Right atrium auricular region (tissue), 2 donors: Measurements from ENCODE around the gene CEP72. TPM values are rescaled to one million over a fixed set of nuclear protein-coding genes. Genes with fewer than 3 reads are reported as not detected.
"Not testable (repeated sequence)": the region's sequence is repeated elsewhere in the genome, so short reads cannot be mapped to it uniquely, and the experiment has no call there.

ENCODE experiments used
- DNase-seq: peaks from one replicate; pipeline ENCODE4 v3.0.0-alpha.2; 2019; ENCODE audit warnings: low spot score
- H3K27ac ChIP-seq, 2 donors: fragments of 200-600 bp; sonication (generic); 1 replicate in 1 of 2; 2 replicates in 1 of 2; pipeline ENCODE4 v1.5.1; 2016 to 2019
- H3K27me3 ChIP-seq, 2 donors: fragments of 200-600 bp; sonication (generic); one replicate each; pipeline versions ENCODE4 v1.5.1 to v1.6.0; 2017 to 2019
- H3K36me3 ChIP-seq: fragments of 200-600 bp; sonication (generic); one replicate; pipeline ENCODE4 v1.5.1; 2016
- H3K4me1 ChIP-seq, 2 donors: fragments of 200-600 bp; sonication (generic); one replicate each; pipeline versions ENCODE4 v1.5.1 to v1.6.0; 2017 to 2019
- H3K4me3 ChIP-seq, 2 donors: fragments of 200-600 bp; sonication (generic); 1 replicate in 1 of 2; 2 replicates in 1 of 2; pipeline ENCODE4 v1.5.1; 2017 to 2019; ENCODE audit warnings: mild to moderate bottlenecking in 1 of 2, moderate library complexity in 1 of 2
- H3K9me3 ChIP-seq, 2 donors: fragments of 200-600 bp; sonication (generic); one replicate each; pipeline ENCODE4 v1.5.1; 2019
- total RNA-seq, 2 donors: library from RNA; depleted of rRNA; stranded (reverse); fragments of >200 nt; gene quantifications; one replicate each; pipeline ENCODE4 v1.1.0, GENCODE V29; 2016
- TF ChIP-seq, protein P1 (sequence below), 2 donors: fragments of 200-600 bp; sonication (generic); IDR thresholded peaks; one replicate each; pipeline ENCODE4 v1.5.1; 2019; ENCODE audit warnings: antibody characterized with exemption in 2 of 2

Gene CEP72
- total RNA-seq, 2 donors from 2014 or later, result 0.41 to 1.0 TPM

DNA sequence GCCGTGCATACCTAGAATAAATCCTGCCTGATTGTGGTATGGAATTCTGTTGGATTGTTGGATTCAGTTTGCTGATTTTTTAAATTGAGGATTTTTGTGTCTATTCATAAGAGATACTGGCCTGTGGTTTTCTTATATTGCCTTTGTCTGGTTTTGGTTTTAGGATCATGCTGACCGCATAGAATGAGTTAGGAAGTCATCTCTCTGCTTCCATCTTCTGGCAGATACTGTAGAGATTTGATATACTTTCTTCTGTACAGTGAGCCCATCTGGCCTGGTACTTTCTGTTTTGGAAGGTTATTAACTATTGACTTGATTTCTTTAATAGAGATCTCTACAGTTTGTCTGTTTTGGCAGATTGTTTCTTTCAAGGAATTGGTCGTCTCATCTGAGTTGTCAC lies 14.7 kb downstream of the CEP72 start:
- TF ChIP-seq, protein P1, sequence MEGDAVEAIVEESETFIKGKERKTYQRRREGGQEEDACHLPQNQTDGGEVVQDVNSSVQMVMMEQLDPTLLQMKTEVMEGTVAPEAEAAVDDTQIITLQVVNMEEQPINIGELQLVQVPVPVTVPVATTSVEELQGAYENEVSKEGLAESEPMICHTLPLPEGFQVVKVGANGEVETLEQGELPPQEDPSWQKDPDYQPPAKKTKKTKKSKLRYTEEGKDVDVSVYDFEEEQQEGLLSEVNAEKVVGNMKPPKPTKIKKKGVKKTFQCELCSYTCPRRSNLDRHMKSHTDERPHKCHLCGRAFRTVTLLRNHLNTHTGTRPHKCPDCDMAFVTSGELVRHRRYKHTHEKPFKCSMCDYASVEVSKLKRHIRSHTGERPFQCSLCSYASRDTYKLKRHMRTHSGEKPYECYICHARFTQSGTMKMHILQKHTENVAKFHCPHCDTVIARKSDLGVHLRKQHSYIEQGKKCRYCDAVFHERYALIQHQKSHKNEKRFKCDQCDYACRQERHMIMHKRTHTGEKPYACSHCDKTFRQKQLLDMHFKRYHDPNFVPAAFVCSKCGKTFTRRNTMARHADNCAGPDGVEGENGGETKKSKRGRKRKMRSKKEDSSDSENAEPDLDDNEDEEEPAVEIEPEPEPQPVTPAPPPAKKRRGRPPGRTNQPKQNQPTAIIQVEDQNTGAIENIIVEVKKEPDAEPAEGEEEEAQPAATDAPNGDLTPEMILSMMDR (IDR thresholded peaks at IDR 0.05), result no peak
- no peak for DNase-seq
- H3K4me3 ChIP-seq, result no peak overlapping the region
- no peaks in the 10 kb centered on the region for H3K9me3 ChIP-seq
- H3K4me1 ChIP-seq, result no peaks in the 10 kb centered on the region
- H3K27me3 ChIP-seq, result no peaks in the 10 kb centered on the region
- H3K27ac ChIP-seq, result no peak overlapping the region
- no peaks in the 10 kb centered on the region for H3K36me3 ChIP-seq

DNA sequence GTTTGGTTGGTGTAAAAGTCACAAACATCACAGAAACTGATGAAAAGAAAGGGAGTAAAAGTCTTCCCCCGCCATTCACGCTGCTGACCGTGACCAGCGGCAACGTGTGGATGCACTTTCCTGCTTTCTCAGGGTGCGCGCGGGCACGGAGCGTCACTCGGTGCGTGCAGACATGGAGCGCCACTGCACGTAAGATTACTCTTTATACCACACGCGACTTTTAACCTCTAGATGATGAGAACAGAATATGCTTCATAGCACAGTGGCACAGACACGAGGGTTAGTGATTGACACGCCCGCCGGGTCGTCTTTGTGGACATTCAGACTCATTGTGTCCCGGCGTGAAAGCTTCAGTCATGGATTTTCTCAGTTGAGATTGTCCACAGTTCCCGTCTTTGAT lies 15.7 kb downstream of the CEP72 start:
- TF ChIP-seq, protein P1 (IDR thresholded peaks at IDR 0.05), result no peak
- Histone ChIP-seq H3K9me3 (no peaks in the 10 kb centered on the region), H3K4me1 (no peaks in the 10 kb centered on the region), H3K4me3 (no peak overlapping the region), H3K36me3 (no peaks in the 10 kb centered on the region), H3K27me3 (no peaks in the 10 kb centered on the region), H3K27ac (no peak overlapping the region)
- no peak for DNase-seq

DNA sequence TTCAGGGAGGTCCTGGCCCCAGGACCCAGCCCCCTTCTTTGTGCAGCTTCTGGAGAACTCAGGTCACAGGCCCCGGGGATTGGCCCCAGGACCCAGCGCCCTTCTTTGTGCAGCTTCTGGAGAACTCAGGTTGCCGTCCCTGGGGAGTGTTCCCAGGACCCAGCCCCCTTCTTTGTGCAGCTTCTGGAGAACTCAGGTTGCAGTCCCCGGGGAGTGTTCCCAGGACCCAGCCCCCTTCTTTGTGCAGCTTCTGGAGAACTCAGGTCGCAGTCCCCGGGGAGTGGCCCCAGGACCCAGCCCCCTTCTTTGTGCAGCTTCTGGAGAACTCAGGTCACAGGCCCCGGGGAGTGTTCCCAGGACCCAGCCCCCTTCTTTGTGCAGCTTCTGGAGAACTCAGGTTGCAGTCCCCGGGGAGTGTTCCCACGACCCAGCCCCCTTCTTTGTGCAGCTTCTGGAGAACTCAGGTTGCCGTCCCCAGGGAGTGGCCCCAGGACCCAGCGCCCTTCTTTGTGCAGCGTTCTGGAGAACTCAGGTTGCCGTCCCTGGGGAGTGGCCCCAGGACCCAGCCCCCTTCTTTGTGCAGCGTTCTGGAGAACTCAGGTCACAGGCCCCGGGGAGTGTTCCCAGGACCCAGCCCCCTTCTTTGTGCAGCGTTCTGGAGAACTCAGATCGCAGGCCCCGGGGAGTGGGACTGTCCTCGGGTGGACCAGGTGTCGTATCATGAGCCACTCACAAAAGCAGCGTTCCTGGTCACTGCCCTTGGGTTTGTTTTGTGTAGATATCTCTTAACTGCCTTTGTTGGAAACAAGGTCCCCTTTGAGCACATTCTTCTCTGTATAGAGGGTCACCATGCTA lies 16.4 kb downstream of the CEP72 start:
- H3K27ac ChIP-seq, DNase-seq, H3K4me3 ChIP-seq, H3K36me3 ChIP-seq, H3K27me3 ChIP-seq, H3K9me3 ChIP-seq, H3K4me1 ChIP-seq: not testable (repeated sequence)

DNA sequence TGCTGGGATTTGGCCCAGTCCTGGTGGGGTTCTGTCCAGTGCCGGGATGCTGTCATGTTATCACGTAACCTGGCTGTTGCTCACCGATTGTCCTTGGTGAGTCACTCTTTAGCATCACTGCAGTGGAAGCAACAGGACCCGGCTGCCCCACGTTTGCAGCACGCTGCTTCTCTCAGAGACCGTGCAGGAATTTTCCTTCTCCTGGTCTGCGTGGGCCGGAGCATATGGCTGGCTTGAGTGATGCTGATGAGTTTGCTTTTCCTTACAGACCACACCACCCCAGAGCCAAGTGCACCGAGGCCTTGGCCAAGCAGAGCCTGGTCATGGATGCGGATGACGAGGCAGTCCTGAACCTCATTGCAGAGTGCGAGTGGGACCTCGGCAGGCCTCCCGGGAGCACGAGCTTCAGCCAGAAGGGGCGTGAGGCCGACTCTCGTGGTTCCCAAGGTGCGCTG lies 21.4 kb downstream of the CEP72 start:
- TF ChIP-seq, protein P1 (IDR thresholded peaks at IDR 0.05), result no peak
- DNase-seq, result no peak
- H3K36me3 ChIP-seq, result peaks cover 23% of the 10 kb centered on the region

DNA sequence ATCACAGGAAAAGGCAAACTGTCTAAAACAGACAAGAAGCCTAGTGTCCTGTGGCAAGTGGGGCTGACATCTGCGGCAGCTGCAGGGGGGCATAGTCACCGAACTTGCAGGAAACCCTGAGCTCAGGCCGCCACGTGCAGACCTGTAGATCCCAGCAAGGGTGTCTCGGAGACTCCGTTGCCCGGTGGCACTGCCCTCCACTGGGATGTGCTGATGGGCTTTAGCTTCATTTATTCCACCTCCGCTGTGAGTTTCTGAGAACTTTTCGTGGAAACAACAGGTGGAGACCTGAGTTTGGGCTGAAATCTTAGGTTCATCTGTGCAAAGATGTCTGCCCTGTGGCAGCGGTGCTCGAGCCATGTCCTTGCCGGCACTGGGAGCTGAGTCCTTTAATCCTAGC lies 22.1 kb downstream of the CEP72 start:
- Histone ChIP-seq H3K36me3 (peaks cover 23% of the 10 kb centered on the region), H3K27me3 (no peaks in the 10 kb centered on the region)
- no peak for DNase-seq

More for the DNA sequence above, 21.4 kb downstream of the CEP72 start:
- no peaks in the 10 kb centered on the region for H3K27me3 ChIP-seq
- H3K27ac ChIP-seq, result no peak overlapping the region
- peaks cover 0 to 6% of the 10 kb centered on the region in 2 donors for H3K9me3 ChIP-seq
- no peaks in the 10 kb centered on the region for H3K4me1 ChIP-seq
- H3K4me3 ChIP-seq, result no peak overlapping the region

More for the DNA sequence above, 22.1 kb downstream of the CEP72 start:
- H3K4me1 ChIP-seq, result no peaks in the 10 kb centered on the region
- TF ChIP-seq, protein P1 (IDR thresholded peaks at IDR 0.05), result no peak
- peaks cover 0 to 6% of the 10 kb centered on the region in 2 donors for H3K9me3 ChIP-seq
- no peak overlapping the region for H3K27ac ChIP-seq
- H3K4me3 ChIP-seq, result no peak overlapping the region
